Measurements from ENCODE around the gene PPP1R12A. TPM values are rescaled to one million over a fixed set of nuclear protein-coding genes. Genes with fewer than 3 reads are reported as not detected.

The PPP1R12A gene
- total RNA-seq, 2 donors from 2014 or later = 57.5 to 79.2 TPM

- Histone ChIP-seq H3K4me3 (no peak overlapping the region), H3K36me3 (no peaks in the 10 kb centered on the region), H3K9ac (ENCODE audit: low read depth in 2 of 2, low read length in 2 of 2) (no peak overlapping the region), H3K27ac (no peak overlapping the region), H3K4me1 (peaks cover 6% of the 10 kb centered on the region), H3K9me3 (no peaks in the 10 kb centered on the region), H3K27me3 (no peaks in the 10 kb centered on the region)
- intact Hi-C loops (cut with DNase I) = no loop called here
- TF ChIP-seq CTCF (IDR thresholded peaks at IDR 0.05) = no peak
- no peak for DNase-seq
These were observed 15.1 kb downstream of the PPP1R12A start for GRCh38 chr12:79919762-79920161.

GRCh38 chr12:79916826-79917225, 18.1 kb downstream of the PPP1R12A start:
- no peak for DNase-seq
- TF ChIP-seq CTCF (IDR thresholded peaks at IDR 0.05) = no peak
- H3K27me3 ChIP-seq = no peaks in the 10 kb centered on the region
- no peak overlapping the region for H3K9ac ChIP-seq (ENCODE audit: low read depth in 2 of 2, low read length in 2 of 2)
- no peak overlapping the region for H3K27ac ChIP-seq
- H3K4me1 ChIP-seq = peaks cover 6% of the 10 kb centered on the region
- no peaks in the 10 kb centered on the region for H3K36me3 ChIP-seq
- intact Hi-C loops (cut with DNase I) = no loop called here
- H3K9me3 ChIP-seq = no peaks in the 10 kb centered on the region
- no peak overlapping the region for H3K4me3 ChIP-seq

GRCh38 chr12:79911889-79912656, 22.8 kb downstream of the PPP1R12A start:
- no peak overlapping the region for H3K27ac ChIP-seq
- no peaks in the 10 kb centered on the region for H3K9me3 ChIP-seq
- TF ChIP-seq CTCF (IDR thresholded peaks at IDR 0.05) = no peak
- DNase-seq = no peak
- no peak overlapping the region for H3K9ac ChIP-seq (ENCODE audit: low read depth in 2 of 2, low read length in 2 of 2)
- H3K27me3 ChIP-seq = no peaks in the 10 kb centered on the region
- no peaks in the 10 kb centered on the region for H3K4me1 ChIP-seq
- intact Hi-C loops (cut with DNase I) = no loop called here
- H3K4me3 ChIP-seq = no peak overlapping the region
- H3K36me3 ChIP-seq = no peaks in the 10 kb centered on the region

GRCh38 chr12:79908366-79908765, 26.5 kb downstream of the PPP1R12A start:
- H3K4me1 ChIP-seq = no peaks in the 10 kb centered on the region
- no peak for DNase-seq
- no peak overlapping the region for H3K9ac ChIP-seq (ENCODE audit: low read depth in 2 of 2, low read length in 2 of 2)
- no peak overlapping the region for H3K4me3 ChIP-seq
- H3K9me3 ChIP-seq = no peaks in the 10 kb centered on the region
- no peak overlapping the region for H3K27ac ChIP-seq
- no peak for TF ChIP-seq CTCF (IDR thresholded peaks at IDR 0.05)
- no peaks in the 10 kb centered on the region for H3K36me3 ChIP-seq
- no peaks in the 10 kb centered on the region for H3K27me3 ChIP-seq
- intact Hi-C loops (cut with DNase I) = no loop called here

- Histone ChIP-seq H3K27me3 (no peaks in the 10 kb centered on the region), H3K9ac (ENCODE audit: low read depth in 2 of 2, low read length in 2 of 2) (no peak overlapping the region), H3K36me3 (no peaks in the 10 kb centered on the region), H3K4me1 (no peaks in the 10 kb centered on the region), H3K27ac (no peak overlapping the region), H3K9me3 (no peaks in the 10 kb centered on the region), H3K4me3 (no peak overlapping the region)
- no peak for TF ChIP-seq CTCF (IDR thresholded peaks at IDR 0.05)
- DNase-seq = no peak
- intact Hi-C loops (cut with DNase I) = no loop called here
These were observed 33.4 kb downstream of the PPP1R12A start for GRCh38 chr12:79901506-79901905.
